HG03196 (cell line): ENCODE measurements around the gene FCHSD1.

Experiments used
- ATAC-seq: cut with Tn5 transposase; IDR thresholded peaks from one replicate; pipeline ENCODE4 v1.9.1; 2021; ENCODE audit not compliant: unreplicated experiment

The FCHSD1 gene

DNA sequence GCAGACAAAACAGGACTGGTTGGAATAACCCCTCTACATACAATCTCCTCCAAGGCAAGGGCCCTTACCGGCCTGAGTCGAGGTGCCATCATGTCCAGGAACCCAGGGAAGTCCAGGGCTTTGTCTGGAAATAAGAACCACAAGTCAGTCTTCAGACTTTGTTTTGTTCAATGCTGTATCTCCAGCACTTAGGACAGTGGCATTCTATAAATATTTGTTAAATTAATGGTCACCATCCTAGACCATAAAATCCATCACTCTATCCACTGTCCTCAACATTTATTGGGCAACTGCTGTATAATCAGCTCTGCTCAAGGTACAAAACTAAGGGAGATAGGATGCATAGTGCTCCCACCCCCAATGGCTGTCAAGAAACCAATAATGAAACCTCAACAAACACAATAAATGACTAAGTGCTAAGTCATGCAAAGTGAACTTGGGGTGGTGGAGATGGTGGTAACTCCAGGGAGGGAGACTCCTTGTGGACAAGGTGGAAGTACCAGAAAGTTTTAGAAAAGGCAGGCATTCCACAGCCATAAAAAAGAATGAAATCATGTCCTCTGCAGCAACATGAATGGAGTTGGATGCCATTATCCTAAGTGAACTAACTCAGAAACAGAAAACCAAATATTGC is 9.5 kb downstream of the FCHSD1 start:
- ATAC-seq: peak; percentile 48

DNA sequence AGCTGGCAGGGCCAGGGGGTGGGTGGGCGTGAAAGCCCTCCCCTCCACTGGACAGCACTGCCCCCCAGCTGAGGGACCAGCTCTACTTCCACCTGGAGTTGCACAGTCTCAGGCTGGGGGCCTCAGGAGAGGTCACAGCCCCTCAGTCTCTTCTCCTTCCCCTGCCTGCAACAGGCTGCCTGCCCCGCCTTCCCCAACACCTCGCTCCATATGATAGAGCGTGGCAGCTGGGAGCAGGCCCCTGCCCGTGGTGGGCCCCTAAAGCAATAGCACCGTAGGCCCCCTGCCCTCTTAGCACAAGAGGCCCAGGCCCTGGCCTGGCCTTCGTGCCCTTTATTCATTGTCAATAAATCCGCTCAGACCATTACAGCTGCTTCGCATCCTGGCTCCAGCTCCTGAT is 10.5 kb downstream of the FCHSD1 start:
- no peak for ATAC-seq

DNA sequence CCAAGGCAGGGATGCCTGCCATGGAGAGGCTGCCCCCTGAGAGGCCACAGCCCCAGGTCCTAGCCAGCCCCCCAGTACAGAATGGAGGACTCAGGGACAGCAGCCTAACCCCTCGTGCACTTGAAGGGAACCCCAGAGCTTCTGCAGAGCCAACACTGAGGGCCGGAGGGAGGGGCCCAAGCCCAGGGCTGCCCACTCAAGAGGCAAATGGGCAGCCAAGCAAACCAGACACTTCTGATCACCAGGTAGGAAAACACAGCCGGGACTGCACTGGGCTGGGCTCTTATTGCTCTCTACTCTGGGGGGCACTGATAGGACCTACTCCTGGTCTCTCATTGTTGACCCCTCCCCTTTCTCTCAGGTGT is 11.2 kb downstream of the FCHSD1 start:
- no peak for ATAC-seq

DNA sequence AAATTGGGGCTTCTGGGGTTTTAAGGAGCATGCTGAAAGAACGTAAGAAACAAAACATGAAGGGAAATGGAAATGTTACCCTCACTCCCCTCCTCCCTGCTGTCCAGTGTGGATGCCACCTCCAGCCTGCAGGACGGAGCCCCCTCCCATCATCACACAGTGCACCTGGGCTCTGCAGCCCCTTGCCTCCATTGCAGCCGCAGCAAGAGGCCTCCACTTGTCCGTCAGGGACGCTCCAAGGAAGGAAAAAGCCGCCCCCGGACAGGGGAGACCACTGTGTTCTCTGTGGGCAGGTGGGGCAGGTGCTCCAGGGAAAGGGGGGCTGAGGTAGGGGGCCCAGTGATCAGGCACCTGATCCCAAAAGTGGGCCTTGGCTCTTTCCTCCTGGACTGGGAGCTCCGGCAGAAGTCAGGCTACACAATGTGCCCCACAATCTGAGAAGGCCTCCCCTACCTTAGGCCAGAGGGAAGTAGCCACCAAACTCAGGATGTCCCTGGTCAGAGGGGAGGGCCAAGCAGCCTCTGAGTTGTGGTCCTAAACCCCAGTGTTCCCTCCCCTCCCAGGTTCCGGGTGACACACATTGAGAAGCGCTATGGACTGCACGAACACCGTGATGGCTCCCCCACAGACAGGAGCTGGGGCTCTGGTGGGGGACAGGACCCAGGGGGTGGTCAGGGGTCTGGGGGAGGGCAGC is 11.7 kb downstream of the FCHSD1 start:
- no peak for ATAC-seq

DNA sequence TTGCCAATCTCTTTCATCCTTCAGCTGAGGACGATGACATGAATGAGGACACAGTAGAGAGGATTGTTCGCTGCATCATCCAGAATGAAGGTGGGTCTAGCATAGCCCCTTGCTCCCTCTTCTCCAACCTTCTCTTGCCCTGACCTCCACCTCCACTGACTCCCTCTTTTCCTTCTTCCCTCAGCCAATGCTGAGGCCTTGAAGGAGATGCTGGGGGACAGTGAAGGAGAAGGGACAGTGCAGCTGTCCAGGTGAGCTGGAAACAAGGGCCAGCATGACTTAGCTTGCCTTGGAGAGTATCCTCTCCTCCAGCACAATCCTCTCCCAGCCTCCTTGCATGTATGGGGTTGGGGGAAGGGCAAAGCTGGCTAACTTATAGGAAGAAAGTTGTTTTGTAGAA is 12.4 kb downstream of the FCHSD1 start:
- no peak for ATAC-seq

DNA sequence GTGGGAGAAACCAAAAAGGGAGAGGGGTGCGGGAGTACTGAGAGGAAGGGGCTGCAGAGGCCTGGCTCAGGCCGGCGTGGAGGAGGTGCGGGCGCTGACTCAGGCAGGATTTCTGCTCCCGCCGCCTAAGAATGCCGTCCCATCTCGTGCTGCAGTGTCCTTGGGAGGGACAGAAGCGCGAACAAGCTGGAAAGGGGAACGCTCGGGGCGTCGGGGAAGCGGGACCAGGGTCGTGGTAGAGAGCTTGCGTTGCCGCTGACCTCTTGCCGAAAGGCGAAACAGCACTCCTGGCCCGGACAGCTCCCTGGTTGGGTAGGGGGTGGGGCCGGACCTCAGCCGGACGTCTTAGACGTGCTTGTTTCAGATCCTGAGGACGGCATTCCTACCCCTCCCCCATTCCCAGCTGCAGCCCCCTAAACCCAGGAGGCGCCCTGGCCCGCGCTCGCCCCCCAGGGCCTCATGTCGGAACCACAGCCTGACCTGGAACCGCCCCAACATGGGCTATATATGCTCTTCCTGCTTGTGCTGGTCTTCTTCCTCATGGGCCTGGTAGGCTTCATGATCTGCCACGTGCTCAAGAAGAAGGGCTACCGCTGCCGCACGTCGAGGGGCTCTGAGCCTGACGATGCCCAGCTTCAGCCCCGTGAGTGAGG is 13.3 kb downstream of the FCHSD1 start:
- ATAC-seq: no peak

DNA sequence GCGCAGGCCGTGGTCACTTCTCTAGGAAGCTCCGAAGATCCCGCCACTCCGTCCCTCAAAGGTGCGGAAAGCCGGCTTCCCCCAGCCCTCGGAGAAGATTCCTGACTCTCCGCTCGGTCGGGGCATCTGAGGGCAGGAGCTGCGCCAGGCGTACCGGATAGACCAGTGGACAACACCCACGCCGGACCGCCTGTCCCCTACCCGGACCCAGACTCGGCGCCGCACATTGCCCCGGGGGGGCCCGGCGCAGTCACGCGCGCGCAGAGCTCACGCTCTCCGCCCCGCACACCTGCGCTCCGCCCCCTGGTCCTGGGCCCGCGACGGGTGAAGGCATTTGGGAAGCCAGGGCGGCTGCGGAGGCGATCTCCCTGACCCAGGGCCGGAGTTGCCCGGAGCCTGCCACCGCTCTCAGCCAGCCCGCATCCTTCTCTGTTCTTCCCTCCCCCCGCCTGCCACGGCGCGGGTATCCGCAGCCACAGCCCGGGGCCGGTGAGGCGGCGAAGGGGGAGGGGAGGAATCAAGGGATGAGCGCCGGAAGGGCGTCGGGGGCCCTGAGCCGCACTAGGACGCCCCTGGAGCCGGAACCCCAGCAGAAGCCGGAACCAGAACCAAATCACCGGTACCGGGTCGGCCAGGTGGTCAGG is 14.0 kb downstream of the FCHSD1 start:
- peak; percentile 11 for ATAC-seq

DNA sequence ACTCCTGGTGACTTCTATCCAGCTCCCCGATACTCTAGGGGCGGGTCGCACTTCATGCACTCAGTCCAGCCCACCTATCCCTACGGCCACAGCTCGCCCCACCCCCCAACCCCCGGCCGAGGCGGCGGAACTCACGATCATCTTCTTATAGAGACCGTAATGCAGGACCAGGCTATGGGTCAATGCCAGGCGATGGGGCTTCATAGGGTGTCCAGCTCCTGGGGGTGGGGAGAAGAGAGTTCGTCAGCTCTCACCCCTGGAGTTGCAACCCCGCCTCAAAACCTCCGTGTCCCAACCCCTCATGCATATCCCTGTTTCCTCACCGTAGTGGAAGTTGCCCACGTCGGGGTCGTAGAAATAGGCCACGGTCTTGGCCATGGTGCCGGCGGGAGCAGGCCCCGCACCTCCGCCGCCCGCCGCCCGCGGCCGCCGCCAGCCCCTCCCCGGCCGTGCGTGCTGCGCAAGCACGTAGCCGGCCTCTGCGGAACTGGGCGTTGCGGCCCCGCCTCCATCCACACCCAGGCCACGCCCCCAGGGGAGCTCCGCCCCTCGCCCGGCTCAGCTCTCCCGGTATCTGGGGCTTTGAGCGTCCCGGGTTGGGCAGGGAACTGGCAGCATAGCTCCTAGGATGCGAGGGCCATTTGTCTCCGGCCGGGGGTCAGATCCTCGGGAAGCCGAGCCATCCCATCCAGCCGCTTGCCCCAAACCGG is 14.7 kb downstream of the FCHSD1 start, which contains the start of the genes HDAC3 and RELL2:
Gene HDAC3, minus strand, starts transcription at position 437 of the 710 bp plus-strand sequence. Its CDS starts 59 bp downstream, at position 378.
Gene RELL2, plus strand, starts transcription at position 585 of the 710 bp plus-strand sequence. CDS start 1,229 bp downstream, outside the sequence.
- peak; percentile 69 for ATAC-seq

DNA sequence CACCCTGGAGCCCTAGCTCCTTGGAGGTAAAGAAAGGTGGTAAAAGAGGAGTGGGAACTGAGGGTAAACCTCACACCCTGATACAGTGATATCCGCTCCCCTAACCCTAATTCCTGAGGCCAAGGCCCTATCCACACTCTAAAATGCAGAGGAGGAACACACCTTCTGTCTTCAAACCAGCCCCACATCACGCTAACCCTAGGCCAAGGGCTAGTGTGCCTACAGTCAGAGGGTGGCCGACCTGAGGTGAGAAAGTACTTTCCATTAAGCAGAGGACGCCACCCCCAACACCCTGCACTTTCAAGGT is 15.2 kb downstream of the FCHSD1 start:
- ATAC-seq: no peak

DNA sequence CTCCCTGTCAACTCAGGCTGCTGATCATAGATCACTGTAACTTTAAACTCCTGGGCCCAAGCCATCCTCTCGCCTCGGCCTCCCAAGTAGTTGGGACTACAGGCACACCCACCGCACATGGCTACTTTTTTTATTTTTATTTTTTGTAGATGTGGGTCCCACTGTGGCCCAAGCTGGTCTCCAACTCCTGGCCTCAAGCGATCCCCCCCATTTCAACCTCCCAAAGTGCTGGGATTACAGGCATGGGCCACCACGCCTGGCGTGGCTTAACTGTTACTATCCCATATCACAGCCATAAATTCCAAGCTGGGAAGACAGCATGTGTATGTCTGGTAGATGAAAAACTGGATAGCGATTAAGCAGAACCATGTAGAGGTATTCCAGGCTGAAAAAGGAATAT is 15.6 kb downstream of the FCHSD1 start:
- no peak for ATAC-seq

DNA sequence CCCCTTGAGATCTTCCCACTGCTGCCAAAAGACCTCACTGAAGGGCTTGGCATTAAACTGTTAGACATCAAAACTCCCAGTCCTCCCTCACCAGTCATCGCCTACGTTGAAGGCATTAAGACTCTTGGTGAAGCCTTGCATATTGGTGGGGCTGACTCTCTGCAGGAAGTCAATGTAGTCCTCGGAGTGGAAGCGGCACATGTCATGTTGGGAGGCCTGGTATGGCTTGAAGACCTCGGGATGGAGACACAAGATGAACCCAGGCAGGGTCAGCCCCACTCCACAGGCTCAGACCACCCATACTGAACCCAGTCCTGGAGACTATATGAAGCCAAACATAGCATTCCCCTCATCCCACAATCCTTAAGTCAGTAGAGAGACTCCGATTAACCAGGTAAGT is 16.5 kb downstream of the FCHSD1 start:
- no peak for ATAC-seq

DNA sequence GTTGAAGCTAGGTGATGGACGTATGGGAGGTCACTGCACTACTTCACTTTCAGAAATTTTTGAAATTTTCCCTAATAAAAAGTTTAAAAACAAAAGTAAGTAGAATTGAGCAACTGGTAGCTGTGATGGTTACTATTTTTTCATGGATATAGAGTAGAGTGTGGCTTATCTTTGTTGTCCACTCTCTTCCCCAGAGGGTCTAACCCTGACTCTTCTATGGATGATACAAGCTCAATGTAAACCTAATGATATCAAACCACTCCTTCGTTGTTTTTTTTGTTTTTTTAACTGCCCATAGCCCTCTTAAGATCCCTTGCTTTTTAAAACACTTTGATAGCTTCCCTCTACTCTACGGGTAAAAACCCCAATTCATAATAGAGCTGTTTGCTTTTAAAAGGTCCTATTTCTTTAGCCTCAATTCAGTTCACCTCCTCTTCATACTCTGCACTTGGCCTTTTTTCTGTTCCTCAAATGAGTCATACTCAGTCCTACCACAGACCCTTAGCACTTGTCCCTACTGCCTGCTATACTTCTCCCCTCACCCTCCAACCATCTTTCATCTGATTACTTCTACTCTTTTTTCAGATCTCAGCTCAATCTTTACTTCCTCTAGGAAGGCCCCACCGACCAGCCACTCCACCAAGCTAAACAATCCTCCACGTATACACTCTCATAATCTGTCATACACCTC is 17.2 kb downstream of the FCHSD1 start:
- ATAC-seq: peak; percentile 61

DNA sequence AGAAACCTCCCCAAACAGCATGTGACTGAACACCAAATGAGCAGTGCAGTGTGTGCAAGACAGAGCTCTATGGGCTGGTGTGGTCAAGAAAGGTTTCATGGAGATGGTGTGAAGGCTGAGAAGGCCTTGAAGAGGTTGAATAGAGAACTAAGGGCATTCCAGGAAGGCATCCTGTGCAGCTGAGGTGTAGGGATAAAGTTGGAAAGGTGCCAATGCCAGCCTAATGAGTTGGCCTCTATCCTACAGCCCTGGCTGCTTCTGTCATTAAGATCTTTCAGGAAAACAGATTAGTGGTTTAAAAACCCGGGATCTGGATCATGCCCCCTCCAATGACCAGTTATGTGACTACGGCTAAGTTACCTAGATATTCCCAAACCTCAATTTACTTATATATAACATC is 18.6 kb downstream of the FCHSD1 start:
- ATAC-seq: no peak

DNA sequence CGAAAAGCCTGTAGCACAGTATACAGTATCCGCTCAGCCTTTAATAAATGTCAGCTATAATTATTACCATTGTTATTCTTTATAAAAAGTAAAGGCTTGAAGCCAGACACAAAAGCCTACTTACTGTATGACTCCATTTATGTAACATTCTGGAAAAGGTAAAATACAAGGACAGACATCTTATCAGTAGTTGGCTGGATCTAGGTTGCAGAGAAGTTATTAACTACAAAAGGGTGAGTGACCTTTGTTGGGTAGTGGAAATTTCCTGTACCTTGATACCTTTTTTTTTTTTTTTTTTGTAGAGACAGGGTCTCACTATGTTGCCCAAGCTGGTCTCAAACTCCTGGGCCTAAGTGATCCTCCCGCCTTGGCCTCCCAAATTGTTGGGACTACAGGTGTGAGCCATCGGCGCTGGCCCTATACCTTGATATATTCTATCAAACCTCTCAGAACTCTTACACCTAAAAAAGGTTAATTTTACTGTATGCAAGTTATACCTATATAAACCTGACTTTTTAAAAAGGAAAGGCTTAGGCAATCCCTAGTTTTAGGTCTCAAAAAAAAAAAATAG is 20.6 kb downstream of the FCHSD1 start:
- ATAC-seq: no peak

DNA sequence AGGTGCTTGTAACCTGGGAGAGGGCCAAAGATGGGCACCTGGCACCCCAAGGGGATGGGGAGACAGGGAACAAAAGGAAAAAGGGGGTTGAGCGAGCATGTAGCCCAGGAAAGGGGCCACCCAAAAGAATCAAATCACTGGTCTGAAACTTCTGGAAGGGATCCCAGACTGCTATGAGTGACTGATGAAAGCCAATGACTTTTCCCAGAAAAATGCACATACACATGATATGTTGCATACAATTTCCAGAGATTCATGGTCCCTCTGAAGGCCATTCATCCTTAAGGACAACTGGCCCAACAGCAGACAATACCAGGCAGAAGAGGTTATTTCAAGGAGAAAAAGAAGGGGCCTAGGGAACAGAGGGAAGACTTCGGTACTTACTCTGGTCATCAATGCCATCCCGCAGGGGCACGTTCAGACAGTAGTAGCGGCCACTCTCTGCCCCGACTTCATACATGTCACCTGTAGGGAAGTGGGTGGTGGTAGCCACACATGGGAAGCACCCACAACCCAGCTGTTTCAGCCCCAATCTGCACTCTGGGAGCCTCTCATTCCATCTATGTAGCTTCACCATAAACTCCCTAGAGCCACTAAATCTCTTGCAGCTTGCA is 22.9 kb downstream of the FCHSD1 start:
- ATAC-seq: no peak

DNA sequence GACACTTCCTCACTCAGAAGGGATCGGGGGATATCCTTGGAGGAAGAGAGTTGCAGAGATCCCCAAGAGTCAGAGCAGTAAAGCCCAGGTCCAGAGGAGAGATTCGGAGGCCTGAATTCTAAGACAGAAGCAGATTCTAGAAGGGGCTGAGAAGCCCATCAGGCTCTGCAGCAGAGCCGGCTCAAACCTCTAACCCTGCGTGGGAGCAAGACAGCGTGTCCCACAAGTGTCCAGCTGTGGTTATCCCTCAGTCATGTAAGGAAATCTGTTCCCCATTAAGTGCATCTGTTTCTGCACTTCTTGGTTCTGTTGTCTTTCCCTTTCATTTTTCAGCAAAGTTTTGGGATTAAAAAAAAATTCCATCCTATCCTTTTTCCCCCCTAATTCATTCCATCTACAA is 27.6 kb downstream of the FCHSD1 start:
- ATAC-seq: no peak

DNA sequence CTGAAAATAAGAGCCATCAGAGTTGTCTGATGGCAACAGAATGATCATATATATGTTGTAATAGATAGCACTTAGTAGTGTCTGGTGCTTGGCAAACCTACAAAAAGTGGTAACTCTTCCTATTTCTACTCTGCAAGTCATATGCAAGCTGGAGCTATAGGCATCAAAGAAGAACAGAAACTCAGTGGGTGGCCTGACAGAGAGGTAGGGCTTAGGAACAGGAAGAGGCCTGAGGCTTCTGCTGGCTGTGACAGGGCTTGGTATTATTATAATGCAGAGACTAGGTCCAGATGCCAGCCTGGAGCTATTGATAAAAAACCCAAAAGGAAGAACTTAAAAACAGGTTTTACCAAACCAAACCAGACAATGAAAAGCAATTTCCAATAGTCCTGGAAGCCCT is 28.0 kb downstream of the FCHSD1 start:
- ATAC-seq: no peak

DNA sequence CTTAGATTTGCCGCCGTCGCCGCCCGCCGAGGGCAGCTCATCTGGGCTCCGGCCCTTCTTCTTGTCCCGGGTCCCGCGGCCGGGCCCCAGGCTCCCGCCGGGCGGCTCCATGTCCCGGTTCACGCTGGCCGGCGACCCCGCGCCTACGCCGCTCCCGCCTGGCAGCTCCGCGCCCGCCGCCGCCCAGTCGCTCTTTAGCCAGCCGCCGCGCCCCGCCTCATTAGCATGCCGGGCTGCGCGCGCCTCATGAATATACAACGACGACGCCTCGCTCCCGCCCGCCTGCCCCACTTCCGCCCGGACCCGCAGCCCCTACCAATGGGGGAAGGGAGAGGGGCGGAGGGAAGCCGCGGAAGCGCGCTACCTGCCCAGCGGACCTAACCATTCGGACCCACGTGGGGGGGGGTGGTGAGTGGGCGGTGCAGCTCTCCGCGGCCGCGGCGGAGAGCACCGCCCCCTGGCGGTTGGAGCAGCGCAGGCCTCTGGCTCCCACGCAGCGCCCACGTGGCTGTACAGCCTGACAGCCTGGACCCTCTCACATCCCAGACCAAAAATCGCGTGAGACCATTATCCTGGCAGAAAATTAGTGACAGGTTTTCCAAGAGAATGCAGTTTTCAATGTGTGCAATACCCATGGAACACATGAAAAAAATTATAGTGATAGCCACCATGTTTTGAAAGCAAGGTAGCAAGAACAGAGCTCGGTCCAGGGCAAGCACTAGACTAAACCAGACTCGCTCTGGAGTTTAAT is 32.2 kb downstream of the FCHSD1 start, which contains the start of gene DIAPH1:
Gene DIAPH1, minus strand, starts transcription at position 197 of the 751 bp plus-strand sequence. Its CDS starts 86 bp downstream, at position 111.
- ATAC-seq: peak; percentile 75
